Fibroblast of lung (primary cell): Measurements from ENCODE around the gene REEP2. TPM values are rescaled to one million over a fixed set of nuclear protein-coding genes. Genes with fewer than 3 reads are reported as not detected.

Source experiments
- DNase-seq, 2 donors: peaks; one replicate each; pipeline versions ENCODE4 v3.0.0 to v3.0.0-alpha.2; 2010; ENCODE audit warnings: low read depth in 2 of 2
- H2AFZ ChIP-seq: 2 replicates; pipeline ENCODE4 v1.5.1; 2012; ENCODE audit warnings: low read length, control low read depth, inconsistent platforms
- H3K27ac ChIP-seq: 2 replicates; pipeline ENCODE4 v1.5.1; 2011; ENCODE audit warnings: low read length, control low read depth; ENCODE audit not compliant: insufficient read depth
- H3K27me3 ChIP-seq: 2 replicates; pipeline ENCODE4 v1.5.1; 2011; ENCODE audit warnings: mild to moderate bottlenecking, low read length; ENCODE audit not compliant: control insufficient read depth, insufficient read depth
- H3K36me3 ChIP-seq: 2 replicates; pipeline ENCODE4 v1.5.1; 2011; ENCODE audit warnings: low read length; ENCODE audit not compliant: control insufficient read depth, insufficient read depth
- H3K4me1 ChIP-seq: 2 replicates; pipeline ENCODE4 v1.5.1; 2011; ENCODE audit warnings: low read length; ENCODE audit not compliant: control insufficient read depth, insufficient read depth; ENCODE audit errors: extremely low read depth
- H3K4me2 ChIP-seq: 2 replicates; pipeline ENCODE4 v1.5.1; 2011; ENCODE audit warnings: low read length, control low read depth; ENCODE audit not compliant: insufficient read depth; ENCODE audit errors: extremely low read depth
- H3K4me3 ChIP-seq, 4 experiments: fragments of 200-600 bp in 1 of 4; sonication (generic) in 1 of 4; replicated peaks in 1 of 4; 2 replicates each; pipeline ENCODE4 v1.5.1; 2011 to 2016; ENCODE audit warnings: low read length in 4 of 4, low read depth in 3 of 4, mild to moderate bottlenecking in 3 of 4, control low read depth in 2 of 4, inconsistent platforms in 1 of 4, mixed read lengths in 1 of 4; ENCODE audit not compliant: insufficient read depth in 1 of 4; ENCODE audit errors: control extremely low read depth in 1 of 4
- H3K79me2 ChIP-seq: 2 replicates; pipeline ENCODE4 v1.5.1; 2012; ENCODE audit warnings: mild to moderate bottlenecking, low read length, inconsistent platforms; ENCODE audit not compliant: control insufficient read depth, insufficient read depth
- H3K9ac ChIP-seq: 2 replicates; pipeline ENCODE4 v1.5.1; 2011; ENCODE audit warnings: mild to moderate bottlenecking, low read length, control low read depth; ENCODE audit not compliant: insufficient read depth
- H3K9me3 ChIP-seq: 2 replicates; pipeline ENCODE4 v1.5.1; 2012; ENCODE audit warnings: low read depth, low read length; ENCODE audit not compliant: control insufficient read depth, insufficient read depth
- H4K20me1 ChIP-seq: 2 replicates; pipeline ENCODE4 v1.5.1; 2011; ENCODE audit warnings: low read length; ENCODE audit not compliant: control insufficient read depth, insufficient read depth; ENCODE audit errors: extremely low read depth
- EZH2 ChIP-seq: IDR thresholded peaks from 2 replicates; pipeline ENCODE4 v1.5.1; 2012; ENCODE audit warnings: low read length, control low read depth, mild to moderate bottlenecking; ENCODE audit errors: missing control alignments
- polyA plus RNA-seq, 2 donors: library from polyadenylated mRNA; depleted of rRNA in 1 of 2; stranded (reverse) in 1 of 2; unstranded in 1 of 2; fragments of >200 nt; gene quantifications; 2 replicates each; pipeline ENCODE4 v1.2.1, GENCODE V29; 2011 to 2012; ENCODE audit warnings: missing spikeins in 1 of 2
- total RNA-seq: library from RNA; depleted of rRNA; stranded (reverse); fragments of >200 nt; gene quantifications from 2 replicates; pipeline ENCODE4 v1.2.1, GENCODE V29; 2014
- TF ChIP-seq, protein P1 (sequence below), 2 donors: IDR thresholded peaks in 1 of 2; conservative IDR thresholded peaks in 1 of 2; 1 replicate in 1 of 2; 2 replicates in 1 of 2; pipeline ENCODE4 v1.5.1; 2011 to 2012; ENCODE audit warnings: low read length in 2 of 2, control low read depth in 1 of 2, inconsistent platforms in 1 of 2, low read depth in 1 of 2, mild to moderate bottlenecking in 1 of 2

Gene REEP2
- total and polyA plus RNA-seq, 2 donors (not counting 1 experiment from before 2014, with no cell fraction given): 6.1 to 14.4 TPM

DNA sequence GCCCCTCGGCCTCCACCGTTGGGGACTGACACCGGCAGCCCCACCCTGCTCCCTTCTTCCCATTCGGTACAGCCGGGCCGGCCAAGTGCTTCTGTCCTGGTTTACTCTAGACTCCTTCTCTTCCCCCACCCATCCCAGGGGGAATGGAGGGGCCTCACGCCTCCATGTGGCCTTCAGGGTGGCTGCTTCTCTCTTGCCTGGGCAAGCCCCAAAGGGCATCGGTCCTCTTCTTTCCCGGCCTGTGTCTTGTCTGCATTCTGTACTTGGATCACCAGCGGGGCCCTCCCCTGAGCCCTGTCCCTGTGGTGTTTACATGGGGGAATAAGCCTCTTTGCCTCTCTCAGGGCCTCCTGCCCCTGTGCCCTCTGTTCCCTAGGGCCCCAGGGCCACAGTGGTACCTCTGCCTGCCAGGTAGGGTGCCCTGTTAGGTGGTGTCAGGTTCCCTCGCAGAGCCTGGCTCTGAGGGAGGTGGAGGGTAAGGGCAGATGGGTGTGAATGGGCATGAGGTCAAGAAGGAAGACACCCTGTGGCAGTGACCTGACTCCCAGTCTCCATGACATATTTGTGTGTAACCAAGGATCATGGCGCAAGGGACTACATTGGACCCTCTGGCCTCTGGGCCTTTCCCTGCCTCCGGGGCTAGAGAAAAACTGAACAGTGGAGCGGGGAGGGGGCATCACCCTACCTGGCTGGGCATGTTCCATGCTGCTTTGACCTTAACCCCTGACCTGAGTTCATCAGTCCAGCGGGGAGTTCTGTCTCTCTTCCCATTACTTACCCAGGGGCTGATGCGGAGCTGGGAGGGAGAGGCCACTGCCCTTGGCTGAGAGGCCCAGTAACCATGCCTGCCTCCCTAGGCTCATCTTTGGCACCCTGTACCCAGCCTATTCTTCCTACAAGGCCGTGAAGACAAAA lies 1.6 kb downstream of the REEP2 start:
- Histone ChIP-seq H3K4me3 (peak overlapping the region in 2 of 4 experiments; percentile 65 to 66), H3K4me1 (peaks cover 10% of the 10 kb centered on the region), H3K36me3 (peaks cover 5% of the 10 kb centered on the region), H4K20me1 (no peaks in the 10 kb centered on the region), H3K27ac (no peak overlapping the region), H3K9ac (no peak overlapping the region), H2AFZ (no peak overlapping the region), H3K27me3 (no peaks in the 10 kb centered on the region), H3K9me3 (no peaks in the 10 kb centered on the region), H3K79me2 (no peaks in the 10 kb centered on the region), H3K4me2 (no peak overlapping the region)
- TF ChIP-seq, protein P1, sequence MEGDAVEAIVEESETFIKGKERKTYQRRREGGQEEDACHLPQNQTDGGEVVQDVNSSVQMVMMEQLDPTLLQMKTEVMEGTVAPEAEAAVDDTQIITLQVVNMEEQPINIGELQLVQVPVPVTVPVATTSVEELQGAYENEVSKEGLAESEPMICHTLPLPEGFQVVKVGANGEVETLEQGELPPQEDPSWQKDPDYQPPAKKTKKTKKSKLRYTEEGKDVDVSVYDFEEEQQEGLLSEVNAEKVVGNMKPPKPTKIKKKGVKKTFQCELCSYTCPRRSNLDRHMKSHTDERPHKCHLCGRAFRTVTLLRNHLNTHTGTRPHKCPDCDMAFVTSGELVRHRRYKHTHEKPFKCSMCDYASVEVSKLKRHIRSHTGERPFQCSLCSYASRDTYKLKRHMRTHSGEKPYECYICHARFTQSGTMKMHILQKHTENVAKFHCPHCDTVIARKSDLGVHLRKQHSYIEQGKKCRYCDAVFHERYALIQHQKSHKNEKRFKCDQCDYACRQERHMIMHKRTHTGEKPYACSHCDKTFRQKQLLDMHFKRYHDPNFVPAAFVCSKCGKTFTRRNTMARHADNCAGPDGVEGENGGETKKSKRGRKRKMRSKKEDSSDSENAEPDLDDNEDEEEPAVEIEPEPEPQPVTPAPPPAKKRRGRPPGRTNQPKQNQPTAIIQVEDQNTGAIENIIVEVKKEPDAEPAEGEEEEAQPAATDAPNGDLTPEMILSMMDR (conservative IDR thresholded peaks at IDR 0.05 in 1 of 2, IDR thresholded peaks at IDR 0.05 in 1 of 2; ENCODE audit: low read depth in 1 of 2, low read length in 2 of 2): no peak
- no peak for TF ChIP-seq EZH2
- DNase-seq: no peak

DNA sequence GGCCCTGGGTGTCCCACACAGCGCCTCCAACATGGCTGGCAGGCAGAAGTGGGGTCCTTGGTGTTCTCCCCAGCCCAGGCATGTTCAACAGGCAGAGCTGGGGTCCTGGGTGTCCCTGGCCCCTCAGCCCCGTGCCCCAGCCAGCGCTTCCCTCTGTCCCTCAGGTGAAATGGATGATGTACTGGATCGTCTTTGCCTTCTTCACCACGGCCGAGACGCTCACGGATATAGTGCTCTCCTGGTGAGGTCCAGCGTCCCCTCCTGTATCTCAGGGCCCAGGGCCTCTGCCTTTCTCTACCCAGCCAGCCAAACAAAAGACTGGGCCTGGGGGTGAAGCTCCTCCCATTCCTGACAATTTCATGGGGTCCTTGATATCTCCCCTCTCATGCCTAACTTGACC lies 2.4 kb downstream of the REEP2 start:
- H3K4me3 ChIP-seq: no peak overlapping the region
- H3K27ac ChIP-seq: no peak overlapping the region
- H3K27me3 ChIP-seq: no peaks in the 10 kb centered on the region
- no peak overlapping the region for H3K9ac ChIP-seq
- H3K36me3 ChIP-seq: no peaks in the 10 kb centered on the region
- H3K79me2 ChIP-seq: no peaks in the 10 kb centered on the region
- no peak overlapping the region for H2AFZ ChIP-seq
- H4K20me1 ChIP-seq: no peaks in the 10 kb centered on the region
- H3K4me1 ChIP-seq: peaks cover 10% of the 10 kb centered on the region
- no peak overlapping the region for H3K4me2 ChIP-seq
- no peak for TF ChIP-seq EZH2
- TF ChIP-seq, protein P1 (conservative IDR thresholded peaks at IDR 0.05 in 1 of 2, IDR thresholded peaks at IDR 0.05 in 1 of 2; ENCODE audit: low read depth in 1 of 2, low read length in 2 of 2): no peak
- no peak for DNase-seq
- no peaks in the 10 kb centered on the region for H3K9me3 ChIP-seq

- Histone ChIP-seq H4K20me1 (no peaks in the 10 kb centered on the region), H3K36me3 (no peaks in the 10 kb centered on the region), H3K27ac (no peak overlapping the region), H3K4me2 (no peak overlapping the region), H3K9ac (no peak overlapping the region), H3K4me3 (no peak overlapping the region), H3K9me3 (no peaks in the 10 kb centered on the region), H3K27me3 (no peaks in the 10 kb centered on the region), H2AFZ (no peak overlapping the region), H3K4me1 (peaks cover 6% of the 10 kb centered on the region), H3K79me2 (no peaks in the 10 kb centered on the region)
- TF ChIP-seq, protein P1 (conservative IDR thresholded peaks at IDR 0.05 in 1 of 2, IDR thresholded peaks at IDR 0.05 in 1 of 2; ENCODE audit: low read depth in 1 of 2, low read length in 2 of 2): no peak
- no peak for TF ChIP-seq EZH2
- no peak for DNase-seq
Observed at GRCh38 chr5:138444078-138444773, 5.4 kb downstream of the REEP2 start.
